Activated CD4-positive, CD25-positive, alpha-beta regulatory T cell treated with anti-CD3 and anti-CD28 coated beads, Interleukin-2, amount 50 U/mL, for 24 hours (primary cell): ENCODE measurements around the gene STAU1.
A peak's percentile ranks its signal among the peaks of the same experiment; 100 is the strongest.
"Not testable (repeated sequence)": the region's sequence is repeated elsewhere in the genome, so short reads cannot be mapped to it uniquely, and the experiment has no call there.

Experiments used
- ATAC-seq, 2 donors: fragments of 150-1000 bp; cut with Tn5 transposase; one replicate each; pipeline ENCODE4 v1.10.0; 2021; ENCODE audit warnings: mild to moderate bottlenecking in 1 of 2, moderate library complexity in 1 of 2

The STAU1 gene

DNA sequence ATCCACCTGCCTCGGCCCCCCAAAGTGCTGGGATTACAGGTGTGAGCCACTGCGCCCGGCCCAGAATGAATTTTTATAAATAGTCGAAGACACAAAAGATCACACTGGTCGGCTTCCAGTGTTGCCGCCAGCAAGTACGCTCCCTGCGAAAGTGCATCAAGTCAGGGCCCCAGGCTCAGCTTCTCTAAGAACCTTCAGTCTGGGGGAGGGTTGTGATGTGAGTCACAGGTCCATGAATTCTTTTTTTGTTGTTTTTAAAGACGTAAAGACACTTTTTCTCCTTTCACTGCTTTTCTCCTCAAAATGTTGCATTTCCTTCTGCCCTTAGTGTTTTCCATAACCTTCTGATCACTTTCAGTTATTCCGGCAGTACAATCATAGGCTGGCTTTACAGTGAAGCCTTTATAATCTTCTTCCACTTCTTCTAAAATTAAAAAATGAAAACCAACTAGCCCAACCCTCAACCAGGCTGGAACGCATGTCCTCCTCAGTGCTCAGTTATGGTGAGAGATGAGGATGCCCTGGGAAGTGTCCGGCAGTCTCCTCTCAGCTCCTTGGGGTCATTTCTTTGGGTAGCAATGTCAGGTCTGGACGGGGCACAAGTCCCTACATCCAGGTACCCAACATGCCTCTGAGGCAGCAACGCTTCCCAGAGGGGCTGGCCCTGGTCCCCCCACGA, 75.4 kb downstream of the STAU1 start:
- no peak for ATAC-seq

DNA sequence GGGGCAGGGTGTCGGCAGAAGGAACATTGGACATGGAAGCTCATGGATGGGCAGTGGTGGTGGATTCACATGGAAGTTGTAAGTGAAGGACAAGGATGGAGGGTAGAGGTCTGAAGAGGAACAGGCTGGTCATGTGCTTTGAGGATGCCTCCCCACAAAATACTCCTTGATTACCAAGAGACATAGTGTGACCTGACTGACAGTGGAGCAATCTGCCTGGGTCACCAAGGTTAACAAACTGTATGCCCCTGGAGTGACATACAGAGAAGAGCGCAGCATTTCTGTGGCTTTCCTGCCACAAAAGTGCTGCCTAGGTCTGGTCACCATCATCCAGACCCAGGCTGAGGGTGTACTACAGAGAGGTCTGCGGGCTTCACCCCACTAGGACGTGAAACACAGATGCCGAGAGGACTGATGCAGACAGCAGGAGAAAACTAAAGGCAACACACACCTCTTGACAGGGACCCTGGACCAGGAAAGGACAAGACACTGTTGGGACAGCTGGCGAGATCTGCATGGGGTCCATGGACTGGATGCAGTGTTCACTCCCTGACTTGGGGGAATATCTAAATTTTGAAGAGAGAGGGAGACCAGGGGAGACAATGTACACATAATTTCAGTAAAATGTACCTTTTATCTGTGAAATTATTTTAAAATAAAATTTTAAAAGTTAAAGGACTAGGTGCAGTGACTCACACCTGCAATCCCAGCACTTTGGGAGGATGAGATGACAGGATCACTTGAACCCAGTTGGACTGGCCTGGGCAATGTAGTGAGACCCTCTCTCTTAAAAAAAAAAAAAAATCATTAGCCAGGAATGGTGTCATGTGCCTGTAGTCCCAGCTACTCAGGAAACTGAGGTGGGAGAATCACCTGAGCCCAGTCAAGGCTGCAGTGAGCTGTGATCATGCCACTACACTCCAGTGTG, 77.1 kb downstream of the STAU1 start:
- ATAC-seq: no peak

DNA sequence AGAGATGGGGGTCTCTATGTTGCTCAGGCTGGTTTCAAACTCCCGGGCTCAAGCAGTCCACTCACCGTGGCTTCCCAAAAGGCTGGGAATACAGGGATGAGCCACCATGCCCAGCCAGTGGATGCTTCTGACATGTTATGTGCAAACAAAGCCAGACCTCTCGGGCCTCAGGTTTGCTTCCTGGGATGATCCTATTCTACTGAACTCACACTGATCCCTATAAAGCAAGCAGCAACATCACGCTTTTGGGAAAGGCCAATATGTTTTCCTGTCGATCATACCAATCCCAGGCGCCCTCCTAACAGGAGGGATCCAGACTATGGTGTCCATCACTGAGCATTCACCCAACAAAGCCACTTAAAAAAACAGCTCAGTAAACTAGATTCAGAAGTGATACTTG, 81.8 kb downstream of the STAU1 start:
- no peak for ATAC-seq

DNA sequence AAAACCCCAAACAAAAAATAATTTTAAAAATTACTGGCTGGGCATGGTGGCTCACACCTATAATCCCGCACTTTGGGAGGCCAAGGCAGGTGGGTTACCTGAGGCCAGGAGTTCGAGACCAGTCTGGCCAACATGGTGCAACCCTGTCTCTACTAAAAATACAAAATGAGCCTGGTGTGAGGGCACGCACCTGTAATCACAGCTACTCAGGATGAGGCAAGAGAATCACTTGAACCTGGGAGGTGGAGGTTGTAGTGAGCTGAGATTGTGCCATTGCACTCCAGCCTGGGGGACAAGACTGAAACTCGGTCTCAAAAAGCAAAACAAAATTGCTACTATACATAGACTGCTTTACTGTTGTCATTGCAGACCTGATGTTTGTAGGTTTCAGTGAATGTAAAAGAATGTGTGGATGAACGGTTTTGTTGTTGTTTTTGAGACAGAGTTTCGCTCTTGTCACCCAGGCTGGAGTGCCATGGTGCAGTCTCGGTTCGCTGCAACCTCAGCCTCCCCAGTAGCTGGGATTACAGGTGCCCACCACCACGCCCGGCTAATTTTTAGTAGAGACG, 83.1 kb downstream of the STAU1 start:
- not testable (repeated sequence) for ATAC-seq

DNA sequence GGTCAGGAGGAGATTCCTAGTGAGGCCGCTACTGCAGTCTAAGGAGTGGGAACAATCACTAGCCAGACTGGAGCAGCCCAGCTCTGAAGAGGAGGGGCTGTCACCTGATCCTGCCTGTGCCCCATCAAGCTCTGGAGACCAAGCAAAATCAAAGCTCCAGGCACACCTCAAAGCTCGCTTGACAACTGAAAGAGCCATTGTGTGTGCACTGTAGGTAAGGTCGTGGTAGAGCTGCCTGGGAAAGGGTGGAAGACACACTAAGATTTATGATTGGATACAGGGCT, 83.8 kb downstream of the STAU1 start:
- ATAC-seq: no peak

DNA sequence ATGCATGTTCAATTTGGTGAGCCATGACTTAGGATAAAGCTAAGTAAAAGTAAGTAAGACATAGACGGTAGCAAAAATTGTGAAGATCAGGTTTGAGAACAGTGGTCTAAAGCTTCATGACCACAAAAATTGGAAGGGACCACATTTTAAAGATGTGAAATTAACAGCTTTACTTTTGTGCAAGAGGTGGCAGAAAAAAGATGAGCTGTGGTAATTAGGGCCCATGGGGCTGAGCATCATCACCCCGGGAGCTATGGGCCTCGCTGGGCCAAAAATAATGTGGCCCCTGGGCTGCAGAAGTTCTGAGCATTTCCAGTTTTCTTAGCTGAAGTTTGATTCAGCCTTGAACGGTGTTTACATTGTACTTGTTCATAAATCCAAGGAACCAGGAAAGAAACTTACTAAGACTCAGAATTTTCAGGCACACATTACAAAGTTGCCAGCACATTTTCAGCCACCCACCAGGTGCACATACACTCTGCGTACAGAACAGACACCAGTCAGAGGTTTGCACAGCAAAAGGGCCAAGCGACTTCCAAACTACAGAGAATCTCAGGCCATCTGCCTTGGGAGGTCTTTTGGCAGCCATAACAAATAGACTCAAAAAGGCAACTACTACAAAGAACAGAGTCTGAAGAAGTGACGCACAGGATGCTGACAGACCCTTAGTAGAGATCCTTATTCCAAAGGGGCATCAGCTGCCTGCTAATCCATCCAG, 84.3 kb downstream of the STAU1 start:
- no peak for ATAC-seq

DNA sequence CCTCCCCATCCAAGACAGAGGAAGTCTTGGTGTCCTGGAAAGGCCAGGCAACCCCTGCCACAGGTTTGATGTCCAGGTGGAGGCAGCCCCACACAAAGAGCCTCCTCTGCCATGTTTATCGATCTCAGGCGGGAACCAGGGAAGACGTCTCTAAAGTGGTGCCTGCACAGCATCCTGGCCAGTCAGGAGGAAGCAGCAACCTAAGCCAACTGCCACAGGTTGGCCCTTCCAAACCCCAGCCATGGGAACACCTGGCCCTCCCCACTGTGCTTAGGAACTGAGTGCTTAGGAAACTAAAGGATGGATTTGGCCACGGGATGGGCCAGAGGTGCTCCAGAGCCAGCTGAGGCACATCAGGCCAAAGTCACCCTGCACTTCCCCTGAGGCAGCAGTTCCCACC, 85.1 kb downstream of the STAU1 start:
- ATAC-seq: no peak

DNA sequence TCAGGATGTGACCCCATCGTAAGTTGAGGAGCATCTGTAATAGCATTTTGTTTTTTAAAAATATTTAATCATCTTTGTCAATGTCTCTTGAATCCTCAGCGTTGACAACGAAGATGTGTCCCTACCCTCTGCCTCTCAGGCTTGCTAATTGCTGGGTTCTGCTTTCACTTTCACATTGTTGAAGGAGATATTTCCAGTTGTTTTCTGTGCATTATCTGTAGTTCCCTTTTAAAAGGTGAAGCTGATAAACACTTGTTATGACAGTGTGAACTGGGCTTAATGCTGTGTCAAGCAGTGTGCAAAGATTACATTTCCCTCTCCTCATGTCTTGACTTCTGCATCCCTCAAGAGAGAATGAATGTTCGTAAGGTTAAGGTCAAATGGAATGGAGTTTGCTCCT, 87.2 kb downstream of the STAU1 start:
- peak; percentile 53 to 55 for ATAC-seq

DNA sequence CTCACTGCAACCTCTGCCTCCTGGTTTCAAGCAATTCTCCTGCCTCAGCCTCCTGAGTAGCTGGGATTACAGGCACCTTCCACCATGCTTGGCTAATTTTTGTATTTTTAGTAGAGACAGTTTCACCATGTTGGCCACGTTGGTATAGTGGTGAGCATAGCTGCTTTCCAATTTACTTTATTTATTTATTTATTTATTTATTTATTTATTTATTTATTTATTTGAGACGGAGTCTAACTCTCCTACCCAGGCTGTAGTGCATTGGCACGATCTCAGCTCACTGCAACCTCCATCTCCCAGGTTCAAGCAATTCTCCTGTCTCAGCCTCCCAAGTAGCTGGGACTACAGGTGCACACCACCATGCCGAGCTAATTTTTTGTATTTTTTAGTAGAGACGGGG, 87.8 kb downstream of the STAU1 start:
- ATAC-seq: not testable (repeated sequence)

DNA sequence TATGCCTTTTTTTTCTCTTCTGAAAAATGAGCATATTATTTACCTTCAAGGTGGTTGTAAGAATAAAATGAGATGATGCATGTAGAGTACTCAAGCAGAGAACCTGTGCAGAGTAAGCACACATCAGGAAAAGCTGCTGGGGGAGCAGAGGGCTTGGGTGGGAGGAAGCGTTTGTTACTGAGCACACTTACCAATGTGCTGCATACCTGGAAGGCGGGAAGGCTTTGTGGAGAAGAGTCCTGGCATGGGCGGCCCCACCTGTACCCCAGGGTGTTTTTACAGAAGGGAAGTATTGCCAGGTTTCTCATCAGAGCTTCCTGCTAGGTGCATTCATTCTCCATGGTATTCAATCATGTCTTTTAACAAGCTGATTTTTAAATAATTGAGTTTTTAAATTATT, 89.1 kb downstream of the STAU1 start:
- no peak for ATAC-seq

DNA sequence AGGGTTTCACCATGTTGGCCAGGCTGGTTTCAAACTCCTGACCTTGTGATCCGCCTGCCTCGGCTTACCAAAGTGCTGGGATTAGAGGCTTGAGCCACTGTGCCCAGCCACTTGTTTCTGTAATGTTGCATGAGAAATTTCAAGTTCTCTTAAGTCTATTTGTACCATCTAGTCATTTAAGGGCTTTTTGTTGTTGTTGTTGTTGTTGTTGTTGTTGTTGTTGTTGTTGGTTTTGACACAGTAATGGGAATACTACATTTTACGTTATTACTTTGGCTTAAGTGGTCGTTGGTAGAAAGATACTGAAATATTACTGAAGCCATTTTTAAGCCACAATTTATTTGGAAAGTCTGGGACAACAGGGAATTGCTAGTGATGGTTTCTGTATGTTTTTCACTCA, 90.0 kb downstream of the STAU1 start:
- no peak for ATAC-seq

DNA sequence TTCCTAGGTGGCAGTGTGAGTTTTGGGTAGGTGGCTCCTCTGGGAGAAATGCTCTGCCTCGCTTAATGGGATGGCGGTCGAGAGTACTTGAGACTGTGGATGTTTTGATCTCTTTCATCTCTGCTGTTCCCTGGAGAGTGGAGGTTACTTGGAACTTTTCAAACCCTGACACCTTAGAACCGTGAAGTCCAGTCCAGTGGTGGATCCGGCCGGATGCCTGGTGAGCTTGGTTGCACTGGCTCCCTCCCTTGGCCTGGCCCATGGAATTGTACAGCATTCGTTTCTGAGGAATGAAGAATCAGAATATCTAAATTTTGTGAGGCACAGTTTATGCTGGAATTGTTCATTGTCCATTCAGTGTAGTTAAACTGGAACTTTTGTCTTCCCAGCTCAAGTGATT, 91.0 kb downstream of the STAU1 start:
- ATAC-seq: no peak

DNA sequence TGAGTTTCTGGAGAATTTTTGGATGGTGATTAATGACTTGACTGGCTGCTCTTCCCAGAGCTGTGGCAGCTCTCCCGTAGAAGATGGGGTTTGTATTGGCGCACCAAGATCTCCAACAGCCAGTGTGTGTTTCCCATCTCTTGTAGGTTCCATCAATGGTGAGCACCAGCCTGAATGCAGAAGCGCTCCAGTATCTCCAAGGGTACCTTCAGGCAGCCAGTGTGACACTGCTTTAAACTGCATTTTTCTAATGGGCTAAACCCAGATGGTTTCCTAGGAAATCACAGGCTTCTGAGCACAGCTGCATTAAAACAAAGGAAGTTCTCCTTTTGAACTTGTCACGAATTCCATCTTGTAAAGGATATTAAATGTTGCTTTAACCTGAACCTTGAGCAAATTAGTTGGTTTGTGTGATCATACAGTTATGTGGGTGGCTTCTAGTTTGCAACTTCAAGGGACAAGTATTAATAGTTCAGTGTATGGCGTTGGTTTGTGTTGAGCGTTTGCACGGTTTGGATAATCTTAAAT, 91.9 kb downstream of the STAU1 start:
- no peak for ATAC-seq

DNA sequence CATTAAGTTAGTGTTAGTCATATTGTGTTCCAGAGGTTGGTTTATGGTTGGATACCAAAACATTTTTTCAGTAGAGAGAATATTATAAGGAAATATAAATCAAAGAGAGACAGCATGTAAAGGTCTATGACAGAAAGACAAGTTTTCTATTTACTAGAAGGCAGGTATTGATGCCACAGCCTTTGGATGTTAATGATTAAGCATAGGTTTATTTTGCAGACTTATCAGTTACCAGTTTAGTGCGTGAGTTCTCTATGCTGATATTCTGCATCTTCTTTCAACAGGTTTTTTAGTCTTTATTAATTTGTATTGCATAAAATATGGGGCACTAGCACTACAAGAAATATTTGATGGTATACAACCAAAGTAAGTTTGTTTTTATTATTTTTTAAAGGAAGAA, 96.4 kb downstream of the STAU1 start:
- no peak for ATAC-seq

DNA sequence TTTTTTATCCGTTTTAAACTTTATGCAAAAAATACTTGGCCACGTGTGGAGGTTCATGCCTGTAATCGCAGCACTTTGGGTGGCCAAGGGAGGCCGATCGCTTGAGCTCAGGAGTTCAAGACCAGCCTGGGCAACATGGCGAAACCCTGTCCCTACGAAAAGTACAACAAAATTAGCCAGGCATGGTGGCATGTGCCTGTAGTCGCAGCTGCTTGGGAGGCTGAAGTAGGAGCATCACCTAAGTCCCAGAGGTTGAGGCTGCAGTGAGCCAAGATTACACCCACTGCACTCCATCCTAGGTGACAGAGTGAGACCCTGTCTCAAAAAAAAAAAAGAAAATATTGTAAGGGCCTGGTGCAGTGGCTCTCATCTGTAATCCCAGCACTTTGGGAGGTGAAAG, 97.0 kb downstream of the STAU1 start:
- no peak for ATAC-seq

DNA sequence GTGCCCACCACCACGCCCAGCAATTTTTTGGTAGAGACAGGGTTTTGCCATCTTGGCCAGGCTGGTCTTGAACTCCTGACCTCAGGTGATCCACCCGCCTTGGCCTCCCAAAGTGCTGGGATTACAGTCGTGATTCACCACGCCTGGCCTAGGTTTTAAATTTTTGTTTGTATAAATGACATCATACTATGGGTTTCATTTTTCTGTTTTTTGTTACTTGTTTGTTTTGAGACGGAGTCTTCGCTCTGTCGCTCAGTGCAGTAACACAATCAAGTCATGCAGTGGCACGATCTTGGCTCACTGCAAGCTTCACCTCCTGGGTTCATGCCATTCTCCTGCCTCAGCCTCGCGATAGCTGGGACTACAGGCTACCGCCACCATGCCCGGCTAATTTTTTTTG, 105.8 kb downstream of the STAU1 start:
- ATAC-seq: not testable (repeated sequence)

DNA sequence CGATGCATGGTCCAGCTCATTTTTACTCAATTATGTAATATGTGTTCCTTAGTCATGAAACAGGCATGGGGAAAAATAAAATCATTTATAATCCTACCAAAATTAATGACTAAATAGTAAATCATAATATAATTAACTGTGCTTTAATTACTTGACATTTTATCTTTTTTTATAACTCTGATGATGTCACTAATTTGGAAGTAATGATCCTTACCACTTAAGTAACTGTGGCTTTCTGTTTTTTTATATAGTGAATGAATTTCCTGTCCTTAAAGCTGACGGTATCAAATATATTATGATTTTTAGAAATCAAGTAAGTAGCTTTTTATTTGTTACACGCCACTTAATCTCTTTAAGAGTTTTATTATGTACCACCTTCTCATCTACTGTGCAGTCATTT, 109.8 kb downstream of the STAU1 start:
- ATAC-seq: no peak

DNA sequence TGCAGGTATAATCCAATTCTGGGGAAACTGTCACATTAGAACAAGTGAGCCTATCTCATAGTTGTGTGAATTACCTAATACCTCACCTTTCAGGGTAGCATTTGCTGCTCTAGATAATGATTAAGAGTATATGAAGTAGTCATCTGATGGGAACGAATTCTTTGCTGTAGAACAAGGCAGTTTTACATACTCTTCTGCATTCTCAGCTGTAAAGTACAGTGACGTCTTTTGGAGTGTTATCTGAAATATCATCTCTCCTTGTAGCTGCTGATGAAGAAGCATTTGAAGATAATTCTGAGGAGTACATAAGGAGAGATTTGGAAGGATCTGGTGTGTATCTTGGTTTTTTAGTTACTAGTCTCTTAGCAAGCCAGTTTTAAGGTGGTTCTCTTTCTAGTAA, 113.6 kb downstream of the STAU1 start:
- ATAC-seq: no peak
